HG03060 (cell line): ENCODE results near the gene STAC.

Source experiments
- ATAC-seq: cut with Tn5 transposase; IDR thresholded peaks from one replicate; pipeline ENCODE4 v1.9.1; 2021; ENCODE audit warnings: low read depth, moderate number of reproducible peaks; ENCODE audit not compliant: unreplicated experiment

Gene STAC, protein sequence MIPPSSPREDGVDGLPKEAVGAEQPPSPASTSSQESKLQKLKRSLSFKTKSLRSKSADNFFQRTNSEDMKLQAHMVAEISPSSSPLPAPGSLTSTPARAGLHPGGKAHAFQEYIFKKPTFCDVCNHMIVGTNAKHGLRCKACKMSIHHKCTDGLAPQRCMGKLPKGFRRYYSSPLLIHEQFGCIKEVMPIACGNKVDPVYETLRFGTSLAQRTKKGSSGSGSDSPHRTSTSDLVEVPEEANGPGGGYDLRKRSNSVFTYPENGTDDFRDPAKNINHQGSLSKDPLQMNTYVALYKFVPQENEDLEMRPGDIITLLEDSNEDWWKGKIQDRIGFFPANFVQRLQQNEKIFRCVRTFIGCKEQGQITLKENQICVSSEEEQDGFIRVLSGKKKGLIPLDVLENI

DNA sequence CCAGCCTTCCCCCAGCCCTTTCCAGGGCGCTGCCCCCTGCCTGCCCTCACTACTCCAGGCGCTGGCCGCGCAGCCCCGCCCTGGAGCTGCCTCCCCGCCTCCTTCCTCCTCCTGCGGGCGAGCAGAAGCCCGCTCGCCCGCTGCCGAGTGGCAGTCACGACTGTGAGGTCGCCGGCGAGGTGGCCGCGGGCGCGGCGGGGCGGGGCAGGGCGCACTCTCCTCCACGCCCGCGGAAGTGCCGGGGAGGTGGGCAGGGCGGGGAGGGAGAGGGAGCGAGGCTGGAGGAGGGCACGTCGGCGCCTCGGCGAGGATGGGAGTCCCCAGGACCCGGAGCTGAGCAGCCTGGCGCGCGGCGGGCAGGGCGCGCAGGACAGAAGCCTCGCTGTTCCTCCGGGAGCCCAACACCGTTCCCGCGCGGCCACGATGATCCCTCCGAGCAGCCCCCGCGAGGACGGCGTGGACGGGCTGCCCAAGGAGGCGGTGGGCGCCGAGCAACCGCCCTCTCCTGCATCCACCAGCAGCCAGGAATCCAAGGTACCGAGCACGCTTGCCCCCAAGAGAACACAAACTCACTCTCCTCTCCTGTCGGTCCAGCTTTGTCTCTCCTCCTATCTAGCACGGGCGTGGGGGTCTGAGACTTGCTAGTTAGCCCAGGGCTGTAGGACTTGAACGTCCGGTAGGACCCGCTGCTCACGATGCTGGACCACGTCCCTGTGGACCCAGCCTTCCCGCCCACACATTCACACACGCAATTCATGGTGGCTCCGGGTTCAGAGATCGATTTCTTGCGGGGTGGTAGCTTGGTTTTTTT is at the start of gene STAC:
Gene STAC, plus strand, starts transcription at position 284 of the 811 bp plus-strand sequence. Its CDS starts 140 bp downstream, at position 424.
- ATAC-seq = no peak

DNA sequence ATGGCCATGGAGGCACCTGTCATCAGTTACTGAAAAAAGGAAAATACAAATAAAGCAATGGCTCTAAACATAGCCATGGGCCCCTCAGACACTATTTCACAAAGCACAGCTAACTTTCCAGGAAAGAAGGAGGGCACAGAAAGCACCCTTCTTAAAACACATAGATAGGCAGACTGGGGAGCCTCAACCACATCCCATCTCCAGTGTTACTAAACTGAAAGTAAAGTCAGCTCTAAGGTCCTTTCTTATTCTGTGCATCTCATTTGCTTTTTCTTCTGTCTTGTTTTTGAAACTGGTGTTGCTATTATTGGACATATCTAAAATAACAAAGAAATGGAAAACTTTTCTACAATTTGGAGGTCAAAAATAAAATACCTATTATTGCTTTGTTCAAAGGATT is 48.2 kb upstream of the STAC start:
- no peak for ATAC-seq

DNA sequence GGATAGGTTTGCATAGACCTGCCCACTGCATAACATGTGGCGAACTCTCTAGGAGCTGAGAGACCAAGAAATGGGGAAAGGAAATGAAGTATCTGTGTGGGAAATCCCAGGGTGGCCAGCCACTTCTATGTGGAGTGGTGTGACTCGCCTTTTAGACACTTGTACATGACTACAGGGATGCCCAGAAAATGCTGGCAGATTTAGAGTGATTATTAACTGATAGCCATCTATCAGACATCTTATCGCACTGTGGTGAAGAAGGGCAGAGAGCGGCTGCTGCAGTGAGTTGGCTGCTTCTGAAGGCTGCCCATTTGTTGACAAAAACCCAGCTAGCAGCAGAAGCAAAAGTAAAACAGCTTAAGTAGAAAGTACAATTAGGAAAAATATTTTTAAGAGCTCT is 18.1 kb upstream of the STAC start:
- no peak for ATAC-seq

DNA sequence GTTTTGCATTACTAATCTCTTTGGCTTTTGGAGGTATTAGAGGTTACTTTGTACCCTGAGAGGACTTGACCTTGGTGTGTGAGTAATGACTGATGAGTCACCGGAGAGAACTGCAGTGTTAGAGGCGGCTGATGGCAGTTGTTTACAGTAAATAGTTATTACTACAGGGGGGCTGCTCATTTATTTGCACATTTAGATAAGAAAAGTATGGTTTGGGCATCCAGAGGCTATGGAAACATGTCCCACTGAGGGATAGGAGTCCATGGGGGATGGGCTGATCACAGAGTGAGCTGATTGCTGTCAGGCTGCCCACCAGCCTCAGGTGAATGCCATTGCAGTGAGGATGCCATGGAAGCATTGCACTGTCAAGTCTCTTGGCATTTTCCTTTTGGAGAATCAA is 17.3 kb upstream of the STAC start:
- ATAC-seq = no peak

DNA sequence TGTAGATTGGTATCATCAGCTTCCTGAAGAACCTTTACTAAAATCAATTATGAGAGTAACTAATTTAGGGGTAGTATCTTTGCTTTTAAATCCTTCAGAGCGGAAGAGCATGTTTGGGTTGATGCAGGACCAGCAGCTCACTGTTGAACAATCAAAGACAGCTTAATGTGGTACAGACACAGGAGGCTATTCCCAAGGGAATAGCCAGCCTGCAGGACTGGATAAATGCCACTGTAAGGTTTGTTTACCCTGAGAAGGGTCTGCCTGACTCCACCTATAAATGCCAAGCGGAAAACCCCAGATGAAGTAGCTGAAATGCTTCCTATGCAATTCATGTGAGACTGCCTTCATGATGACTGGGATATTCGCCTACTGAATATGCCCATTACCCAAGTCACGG is 16.0 kb upstream of the STAC start:
- no peak for ATAC-seq

DNA sequence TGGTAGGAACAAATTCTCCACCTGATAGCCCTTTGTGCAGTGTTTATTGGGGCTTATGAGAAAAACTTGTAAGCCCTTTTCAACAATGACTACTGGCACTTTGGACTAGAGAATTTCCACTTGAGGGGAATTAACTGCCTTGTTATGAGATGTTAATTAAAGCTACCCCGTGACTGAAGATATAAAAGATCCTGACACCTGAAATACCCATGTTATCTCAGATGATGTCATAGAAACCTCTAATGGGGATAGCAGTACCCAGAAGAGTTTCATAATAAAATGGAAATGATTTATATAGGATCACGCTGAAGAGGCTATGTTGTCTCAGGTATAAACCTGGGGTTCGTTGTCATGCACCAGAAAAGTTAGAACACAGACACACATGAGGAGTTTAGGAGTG is 14.5 kb upstream of the STAC start:
- ATAC-seq = no peak

DNA sequence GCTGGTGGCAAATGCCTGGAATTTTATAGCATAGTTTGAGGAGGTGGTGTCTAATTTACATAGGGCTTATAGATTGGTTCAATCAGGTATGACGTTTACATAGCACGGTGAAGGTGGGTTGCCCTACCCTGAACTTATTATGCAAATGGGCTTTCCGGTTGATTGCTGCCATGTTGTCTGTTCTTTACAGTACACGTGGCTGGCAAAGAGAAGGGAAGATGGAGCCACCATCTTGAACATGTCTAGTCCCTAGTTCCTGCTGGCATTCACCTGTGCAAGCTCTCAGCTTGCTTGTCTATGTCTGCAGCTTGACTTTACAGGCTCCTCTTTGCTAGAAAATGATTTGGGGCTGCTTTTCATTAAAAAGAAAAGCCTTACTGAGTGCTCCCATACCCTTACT is 14.0 kb upstream of the STAC start:
- ATAC-seq = no peak

DNA sequence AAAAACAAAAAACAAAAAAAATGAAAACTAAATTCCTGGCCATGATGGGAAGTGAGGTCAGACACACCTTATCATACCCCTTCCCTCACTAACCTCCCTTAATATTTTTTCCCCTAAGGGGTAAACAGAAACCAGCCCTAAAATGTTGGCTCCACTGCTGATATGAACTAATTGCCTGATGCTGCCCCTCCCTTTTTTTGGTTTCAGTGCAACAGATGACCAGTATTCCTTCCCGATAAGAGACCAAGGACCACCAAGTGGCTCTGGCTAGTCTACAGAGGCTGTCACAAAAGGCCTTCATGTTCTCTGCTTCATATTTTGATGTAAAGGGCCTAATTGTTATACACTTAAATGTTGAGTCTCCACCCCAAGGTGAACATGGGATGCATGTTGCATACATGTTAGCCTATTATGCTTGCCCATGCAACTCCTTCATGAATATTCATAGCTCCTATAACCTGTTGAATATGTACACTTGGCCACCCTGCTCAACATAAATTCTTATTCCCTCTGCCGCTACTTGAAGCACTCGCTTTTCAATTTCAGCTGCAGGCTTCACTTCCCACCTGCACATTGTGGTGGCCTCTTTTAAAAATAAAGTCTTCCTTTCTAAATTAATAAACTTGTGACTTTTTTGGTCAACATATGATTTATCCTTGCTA is 12.3 kb upstream of the STAC start:
- ATAC-seq = no peak

DNA sequence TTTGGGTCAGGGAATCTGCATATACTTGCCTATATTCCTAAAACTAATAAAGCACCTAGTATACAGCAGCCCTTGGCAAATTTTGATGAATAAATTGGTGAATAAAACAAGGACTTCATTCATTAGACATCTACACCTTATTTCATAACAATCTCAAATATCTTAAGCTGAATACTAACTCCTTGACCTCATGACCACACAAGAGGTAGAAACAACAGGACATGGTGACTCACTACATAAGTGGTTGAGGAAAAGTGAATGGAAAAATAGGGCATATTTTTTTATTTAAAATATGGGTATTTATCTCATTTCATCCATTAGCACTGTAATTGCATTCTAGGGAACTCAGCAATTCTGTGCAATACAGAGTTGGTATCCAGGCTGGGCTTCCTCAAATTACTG is 7.8 kb upstream of the STAC start:
- no peak for ATAC-seq

DNA sequence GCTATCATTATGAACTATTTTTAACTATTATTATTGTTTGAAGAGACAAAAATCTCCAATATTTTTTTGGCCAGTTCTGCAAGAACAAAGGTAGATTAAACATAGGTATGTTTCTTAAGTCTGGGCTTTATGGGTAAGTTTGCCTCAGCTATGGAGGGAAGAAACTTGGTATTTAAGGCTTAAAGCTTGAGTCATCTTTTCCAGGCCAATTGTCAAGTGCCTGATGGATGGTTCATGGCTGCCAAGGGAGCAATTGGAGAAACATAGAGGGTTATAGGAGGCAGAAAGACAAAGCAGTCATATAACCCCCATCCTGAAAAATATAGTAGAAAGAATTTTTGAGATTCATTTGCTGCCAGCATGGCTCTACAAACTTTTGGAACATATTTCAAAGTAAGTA is 7.2 kb upstream of the STAC start:
- ATAC-seq = no peak

DNA sequence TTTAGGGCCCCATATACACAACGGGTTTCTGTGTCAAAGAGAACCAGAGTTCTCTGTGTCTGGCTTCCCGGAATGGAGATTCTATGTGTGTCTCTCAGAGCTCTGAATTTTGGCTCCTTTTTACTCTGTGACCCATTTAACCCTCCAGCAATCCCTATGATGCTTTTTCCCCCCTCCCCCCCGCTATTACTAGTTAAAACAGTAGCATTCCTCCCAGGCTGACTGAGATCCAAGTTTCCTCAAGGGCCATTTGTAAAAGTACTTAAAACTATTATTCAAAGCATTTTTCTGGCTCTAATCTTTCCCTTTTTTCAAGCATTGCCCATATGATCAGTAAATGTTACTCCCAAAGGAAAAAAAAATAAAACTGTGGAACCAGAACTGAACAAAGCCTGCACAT is 6.6 kb upstream of the STAC start:
- no peak for ATAC-seq

DNA sequence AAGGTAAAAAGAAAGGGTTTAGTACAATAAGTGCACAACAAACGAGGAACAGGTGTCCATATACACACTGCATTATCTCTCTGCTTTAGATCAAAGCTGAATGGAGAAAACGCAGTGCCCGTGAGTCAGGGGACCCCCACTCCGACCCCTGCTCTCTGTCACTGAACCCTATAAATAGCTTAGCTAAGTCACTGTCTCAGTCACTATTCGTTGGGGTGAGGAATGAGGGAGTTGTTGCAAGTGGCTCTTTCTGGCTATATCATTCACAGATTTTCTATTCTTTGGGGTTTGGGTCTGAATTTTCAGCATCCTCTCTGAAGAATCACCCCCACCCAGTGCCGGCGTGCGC is 458 bp upstream of the STAC start:
- ATAC-seq = no peak

DNA sequence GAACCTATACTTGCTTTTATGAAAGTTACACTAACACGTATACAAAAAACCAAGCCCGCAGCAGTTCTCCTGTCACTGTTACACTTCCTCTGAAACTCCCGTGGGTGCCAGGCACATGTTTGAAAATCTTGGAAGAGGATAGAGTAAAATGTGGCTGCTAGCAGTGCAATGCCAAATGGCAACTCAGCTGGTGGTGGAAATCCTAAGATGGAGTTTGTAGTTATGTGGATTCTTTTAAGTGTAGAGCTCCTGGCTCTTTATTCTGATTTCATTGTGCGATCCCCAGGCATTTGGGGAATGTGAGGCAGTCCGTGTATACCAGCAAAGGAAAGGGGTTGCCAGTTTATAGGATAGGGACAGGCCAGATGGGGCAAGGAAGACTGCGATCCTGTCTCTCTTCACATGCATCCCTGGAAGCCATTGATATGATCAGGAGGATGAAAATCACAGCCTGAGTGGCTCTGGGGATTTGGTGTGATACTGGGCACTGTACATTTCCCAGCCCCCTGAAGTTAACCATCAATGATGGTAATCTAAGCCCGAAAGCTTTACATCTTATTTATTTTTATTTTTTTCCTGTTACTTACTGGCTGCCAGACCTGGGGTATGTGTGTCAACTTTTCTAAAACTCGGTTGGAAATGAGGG is 1.1 kb downstream of the STAC start:
- no peak for ATAC-seq

DNA sequence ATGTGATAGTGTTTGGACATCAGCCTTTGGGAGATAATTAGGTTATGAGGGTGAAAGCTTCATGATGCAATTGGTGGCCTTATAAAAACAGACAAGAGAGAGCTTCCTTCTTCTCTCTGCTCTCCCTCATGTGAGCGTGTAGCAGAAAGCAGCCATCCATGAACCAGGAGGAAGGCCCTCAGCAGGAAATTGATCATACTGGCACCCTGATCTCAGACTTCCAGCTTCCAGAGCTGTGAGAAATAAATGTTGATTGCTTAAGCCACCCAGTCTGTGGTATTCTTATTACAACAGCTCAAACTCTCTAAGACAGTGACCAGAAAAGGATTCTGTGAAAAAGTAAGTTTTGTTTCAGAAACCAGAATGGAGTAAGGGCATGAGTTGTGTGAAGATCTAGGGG is 13.3 kb downstream of the STAC start:
- ATAC-seq = no peak

DNA sequence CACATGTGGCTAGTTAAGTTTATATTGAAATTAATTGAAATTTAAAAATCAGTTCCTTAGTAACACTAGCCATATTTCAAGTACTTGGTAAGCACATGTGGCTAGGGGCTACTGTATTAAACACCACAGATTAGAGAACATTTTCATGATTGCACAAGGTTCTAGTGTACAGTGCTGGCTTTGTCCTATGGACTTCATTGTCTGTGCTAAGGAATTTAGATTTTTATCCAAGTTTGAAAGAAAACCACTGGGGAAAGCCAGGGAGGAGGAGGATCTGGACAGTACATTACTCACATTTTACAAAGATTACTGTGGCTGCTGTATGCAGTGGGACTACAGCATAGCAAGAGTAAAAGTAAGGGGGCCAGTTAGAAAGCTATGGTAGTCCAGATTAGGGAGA is 13.9 kb downstream of the STAC start:
- no peak for ATAC-seq

DNA sequence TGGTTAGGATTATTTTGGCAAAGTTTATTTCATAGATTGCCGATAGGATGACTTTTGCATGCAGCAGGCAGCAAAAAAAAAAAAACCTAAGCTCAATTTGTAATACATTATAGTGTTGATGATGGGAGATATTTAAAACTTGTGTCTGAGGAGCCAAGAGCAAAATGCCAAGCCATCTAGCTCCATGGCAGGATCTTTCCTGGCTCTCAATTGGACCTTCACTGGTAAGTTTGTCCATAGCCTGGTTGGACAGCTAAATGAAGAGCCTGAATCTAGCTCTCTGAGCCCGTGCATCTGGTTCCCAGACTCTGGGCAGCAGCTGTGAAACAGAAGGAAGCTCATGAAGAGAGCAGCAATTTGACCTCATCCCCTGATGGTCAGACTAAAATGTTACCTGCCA is 17.5 kb downstream of the STAC start:
- no peak for ATAC-seq

DNA sequence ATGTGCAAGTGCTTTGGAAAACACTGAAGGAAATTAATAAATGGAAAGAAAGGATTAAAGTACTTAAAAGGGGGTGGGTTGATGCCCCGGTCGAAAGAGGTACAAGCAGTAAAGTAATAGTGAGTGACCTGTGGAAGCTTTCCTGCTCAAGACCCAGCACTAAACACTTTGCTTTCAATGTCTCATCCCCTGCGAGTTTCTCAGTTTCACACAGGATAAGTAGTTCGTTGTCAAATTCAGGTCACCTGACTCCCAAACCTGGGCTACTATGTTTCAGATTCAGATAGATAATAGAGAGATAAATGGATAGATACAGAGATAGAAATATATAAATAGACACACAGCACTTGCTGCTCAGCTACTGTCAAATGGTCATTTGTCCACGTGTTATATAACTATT is 19.6 kb downstream of the STAC start:
- no peak for ATAC-seq

DNA sequence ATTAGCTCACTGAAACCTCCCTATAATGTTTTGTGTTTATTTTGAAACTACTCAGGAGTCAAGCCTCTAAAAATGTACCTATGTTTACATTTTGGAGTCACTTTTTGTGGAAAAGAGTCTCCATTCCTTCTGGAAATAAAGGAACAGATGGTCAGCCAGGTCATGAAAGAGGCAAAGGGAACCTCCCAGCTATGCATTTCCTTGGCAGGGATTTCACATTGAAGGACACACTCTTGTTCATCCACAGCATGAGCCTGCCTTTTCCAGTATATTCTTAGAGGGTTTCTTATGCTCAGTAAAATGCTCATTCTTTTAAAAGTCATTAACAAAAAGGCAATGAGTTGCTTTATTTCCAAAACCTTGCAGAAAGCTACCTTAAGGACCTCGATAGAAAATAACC is 20.8 kb downstream of the STAC start:
- no peak for ATAC-seq

DNA sequence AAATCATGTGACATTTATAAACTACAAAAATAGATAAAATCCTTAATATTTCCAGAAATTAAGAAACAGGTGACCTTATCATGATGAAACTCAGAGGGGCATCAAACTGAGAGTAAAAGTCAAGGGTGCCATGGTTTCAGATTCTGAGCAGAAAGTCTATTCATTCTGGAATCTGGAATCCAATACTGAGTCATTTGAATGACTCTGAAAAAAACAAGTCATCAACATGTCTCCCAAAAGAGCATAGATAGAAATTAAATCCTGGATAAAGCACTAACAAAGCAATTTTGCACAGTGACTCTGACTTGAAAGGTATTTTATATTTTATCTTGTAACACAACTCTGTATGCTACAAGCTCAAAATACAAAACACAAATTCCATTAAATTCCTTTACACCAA is 23.4 kb downstream of the STAC start:
- ATAC-seq = no peak

DNA sequence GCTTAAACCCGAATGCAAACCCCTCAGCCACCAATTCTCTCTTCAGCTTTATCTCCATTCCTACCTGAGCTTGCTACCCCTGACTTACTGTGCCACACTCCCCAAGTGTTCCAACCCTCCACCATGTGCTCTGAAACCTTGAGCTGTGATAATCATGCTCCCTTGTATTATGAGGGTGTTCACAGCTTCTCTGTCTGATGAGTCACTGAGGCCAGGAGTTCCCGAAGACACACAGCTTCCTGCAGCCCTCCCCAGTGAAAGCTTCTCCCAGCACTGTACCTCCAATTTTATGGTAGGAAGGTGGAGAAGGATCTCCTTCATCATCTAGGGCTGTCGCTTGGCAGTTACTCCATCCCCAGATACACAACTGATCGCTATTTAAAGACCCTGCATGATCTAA is 24.9 kb downstream of the STAC start:
- no peak for ATAC-seq

DNA sequence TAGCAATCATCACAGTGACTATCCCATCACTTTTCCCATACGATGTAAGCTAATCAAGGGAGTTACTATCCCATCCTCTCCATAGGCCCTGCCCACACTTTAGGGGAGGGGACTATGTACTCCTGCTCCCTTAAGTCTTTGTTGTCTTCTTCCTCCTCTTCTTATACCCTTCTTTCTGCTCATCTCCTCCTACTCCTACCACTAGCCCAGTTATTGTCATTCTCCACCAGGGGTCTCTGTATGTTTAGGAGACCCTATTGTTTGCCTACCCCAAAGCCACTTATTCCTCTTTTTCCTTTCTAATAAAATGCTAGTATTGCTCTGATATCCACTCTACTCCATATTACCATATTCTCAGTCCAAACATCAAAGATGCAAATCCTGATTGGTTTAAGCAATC is 27.8 kb downstream of the STAC start:
- ATAC-seq = no peak
